Activated T-helper 1 cell treated with anti-CD3 and anti-CD28 coated beads, Interleukin-12 subunit alpha, Interleukin-12 subunit beta, Interleukin-2, Interleukin-4 antibody, amounts not matched to agents 30 ng/mL and 10 ng/mL and 1 ng/mL, durations not matched to agents 14 hours and 24 hours and 36 hours (primary cell): ENCODE data around the gene ANO6. TPM values are rescaled to one million over a fixed set of nuclear protein-coding genes. Genes with fewer than 3 reads are reported as not detected.

Experiments used
- DNase-seq: peaks from one replicate; pipeline ENCODE4 v3.0.0; 2021; ENCODE audit warnings: low spot score
- H3K27ac Mint-ChIP-seq: one replicate; pipeline ENCODE4 v1.8.0; 2021; ENCODE audit warnings: mild to moderate bottlenecking, mixed read lengths
- H3K27me3 Mint-ChIP-seq: one replicate; pipeline ENCODE4 v1.8.0; 2022; ENCODE audit warnings: mild to moderate bottlenecking, moderate library complexity, mixed read lengths; ENCODE audit not compliant: insufficient read depth
- H3K36me3 Mint-ChIP-seq: one replicate; pipeline ENCODE4 v1.8.0; 2021; ENCODE audit warnings: low read depth, mixed read lengths
- H3K4me1 Mint-ChIP-seq: one replicate; pipeline ENCODE4 v1.8.0; 2021; ENCODE audit warnings: low read depth, mixed read lengths
- H3K4me3 Mint-ChIP-seq: one replicate; pipeline ENCODE4 v1.8.0; 2021; ENCODE audit warnings: mild to moderate bottlenecking, moderate library complexity, mixed read lengths
- H3K9me3 Mint-ChIP-seq: one replicate; pipeline ENCODE4 v1.8.0; 2021; ENCODE audit warnings: mixed read lengths
- intact Hi-C: fragments of 100-400 bp; cut with micrococcal nuclease; formaldehyde crosslinking; loops from one replicate; pipeline ENCODE4 v1.15.1; 2024
- total RNA-seq: library from RNA; stranded (reverse); gene quantifications from 2 replicates; pipeline ENCODE4 v1.2.3, GENCODE V29; 2022

Gene ANO6
- total RNA-seq, 1 donor from 2014 or later = 21.7 TPM

DNA sequence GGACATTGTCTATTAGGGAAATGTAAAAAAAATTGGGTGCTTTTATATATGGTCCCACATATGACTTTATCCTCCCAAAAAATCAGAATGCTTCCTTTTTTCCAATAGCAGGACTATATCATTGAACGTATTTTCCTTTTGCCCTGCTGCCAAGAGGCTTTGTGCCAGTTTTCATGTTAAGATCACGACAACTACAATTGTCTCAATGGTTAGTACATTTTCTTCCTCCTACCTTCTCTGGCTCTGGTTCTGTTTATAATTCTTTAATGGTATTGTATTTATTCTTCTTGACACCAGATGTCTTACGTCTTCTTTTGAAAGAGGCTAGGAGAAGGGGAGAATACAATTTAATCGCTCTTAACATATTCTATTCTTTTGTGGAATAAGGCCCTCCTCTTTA lies 106.9 kb downstream of the ANO6 start:
- Mint-ChIP-seq H3K4me1 (peaks cover 11% of the 10 kb centered on the region), H3K36me3 (peaks cover 11% of the 10 kb centered on the region), H3K27me3 (no peaks in the 10 kb centered on the region), H3K9me3 (no peaks in the 10 kb centered on the region), H3K4me3 (no peak overlapping the region), H3K27ac (no peak overlapping the region)
- intact Hi-C loops = no loop called here
- DNase-seq = no peak

DNA sequence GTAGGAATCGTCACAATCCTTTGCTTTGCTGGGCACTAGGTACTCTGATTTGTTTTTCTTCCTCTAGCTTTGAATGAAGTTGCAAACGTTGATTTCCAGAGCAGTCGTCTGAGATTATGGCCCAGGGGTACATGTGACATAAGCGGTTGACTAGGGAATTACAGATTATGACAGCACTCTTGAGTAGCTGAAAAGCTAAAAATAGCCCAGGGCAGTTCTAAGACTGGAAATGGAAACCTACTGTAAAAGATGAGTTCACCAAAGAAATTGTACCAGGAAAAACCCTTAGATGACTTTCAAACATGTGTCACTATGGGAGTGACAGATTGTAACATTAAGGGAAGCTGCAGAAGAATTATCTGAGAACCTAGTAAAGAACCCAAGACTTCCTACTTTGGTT lies 108.5 kb downstream of the ANO6 start:
- Mint-ChIP-seq H3K27ac (no peak overlapping the region), H3K4me3 (no peak overlapping the region), H3K9me3 (no peaks in the 10 kb centered on the region), H3K4me1 (peaks cover 11% of the 10 kb centered on the region), H3K27me3 (no peaks in the 10 kb centered on the region), H3K36me3 (peaks cover 11% of the 10 kb centered on the region)
- no peak for DNase-seq
- intact Hi-C loops = no loop called here

DNA sequence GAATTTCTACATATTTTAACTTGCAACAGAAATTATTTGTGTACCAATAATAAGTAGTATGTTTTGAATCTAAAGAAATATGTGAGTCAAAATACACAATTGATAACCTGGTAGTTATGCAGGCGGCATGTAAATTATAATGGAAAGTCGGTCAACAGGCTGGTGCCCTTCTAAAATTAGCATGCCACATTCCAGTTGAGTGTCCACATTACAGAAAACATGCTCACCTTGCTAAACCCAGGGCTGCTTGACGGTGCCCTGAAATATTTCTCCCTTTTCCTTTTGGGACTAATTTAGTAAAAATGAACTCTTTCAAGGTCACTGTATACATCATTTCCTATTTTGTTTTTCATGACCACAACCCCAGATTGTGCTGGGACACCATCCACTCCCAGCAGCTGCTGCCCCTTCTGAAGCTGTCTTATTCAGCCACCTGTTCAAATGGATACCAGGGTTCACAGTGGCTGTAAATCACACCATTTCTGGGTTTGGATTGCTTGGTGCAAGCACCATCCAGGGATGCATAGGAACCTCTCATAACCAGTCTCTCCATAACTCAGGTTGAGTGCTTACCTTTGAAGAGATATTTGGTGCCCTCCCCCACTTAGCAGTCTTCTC lies 110.6 kb downstream of the ANO6 start:
- no peak overlapping the region for H3K27ac Mint-ChIP-seq
- H3K9me3 Mint-ChIP-seq = no peaks in the 10 kb centered on the region
- intact Hi-C loops = no loop called here
- no peaks in the 10 kb centered on the region for H3K27me3 Mint-ChIP-seq
- peaks cover 10% of the 10 kb centered on the region for H3K36me3 Mint-ChIP-seq
- DNase-seq = no peak
- H3K4me3 Mint-ChIP-seq = no peak overlapping the region
- H3K4me1 Mint-ChIP-seq = peaks cover 11% of the 10 kb centered on the region

DNA sequence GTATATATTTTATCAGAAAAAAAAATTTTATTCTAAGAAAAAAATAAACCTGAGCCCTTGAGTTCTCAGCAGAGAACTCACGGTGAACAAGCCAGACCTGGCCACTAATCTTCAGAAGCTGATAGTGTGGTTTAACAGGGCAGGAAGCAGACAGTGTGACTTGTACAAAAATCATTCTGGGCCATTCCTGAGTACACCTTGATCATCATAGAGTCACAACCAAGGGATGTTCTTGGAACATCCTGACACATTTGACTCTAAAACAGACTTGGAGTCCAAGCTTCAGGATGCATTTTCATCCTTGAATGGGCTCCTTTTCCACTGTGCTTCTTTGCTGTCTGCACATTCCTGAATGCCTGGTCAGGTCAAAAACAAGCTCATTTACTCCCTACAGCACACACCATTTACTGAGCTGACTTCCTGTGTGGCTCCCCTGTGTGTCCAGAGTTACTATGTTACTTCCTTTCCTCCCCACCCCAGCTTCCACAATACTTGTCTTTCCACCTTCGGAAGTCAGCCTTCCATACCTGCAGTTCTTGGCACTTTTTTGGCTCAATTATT lies 112.0 kb downstream of the ANO6 start:
- Mint-ChIP-seq H3K4me3 (no peak overlapping the region), H3K27me3 (no peaks in the 10 kb centered on the region), H3K36me3 (peaks cover 6% of the 10 kb centered on the region), H3K9me3 (no peaks in the 10 kb centered on the region), H3K4me1 (peaks cover 11% of the 10 kb centered on the region), H3K27ac (no peak overlapping the region)
- no peak for DNase-seq
- intact Hi-C loops = no loop called here

DNA sequence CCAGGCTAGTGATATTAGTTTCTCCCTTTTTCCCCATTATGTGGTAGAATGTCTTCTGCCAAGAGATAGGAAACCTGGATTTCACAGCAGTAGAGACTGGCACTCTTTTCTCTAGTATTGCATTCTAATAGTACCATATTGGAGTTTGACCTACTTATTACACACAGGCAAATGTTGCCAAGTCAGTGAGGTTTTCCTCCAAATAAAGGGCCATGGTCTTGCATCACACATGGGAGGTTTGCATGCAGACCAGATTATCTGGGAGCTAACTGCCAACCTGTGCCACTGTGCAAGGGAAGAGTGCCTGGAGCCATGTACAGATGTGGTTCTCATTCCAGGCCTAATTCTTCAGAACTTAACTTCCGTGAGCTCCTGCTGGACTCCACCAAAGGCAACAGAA lies 113.3 kb downstream of the ANO6 start:
- Mint-ChIP-seq H3K27ac (no peak overlapping the region), H3K36me3 (peaks cover 4% of the 10 kb centered on the region), H3K9me3 (no peaks in the 10 kb centered on the region), H3K27me3 (no peaks in the 10 kb centered on the region), H3K4me3 (no peak overlapping the region), H3K4me1 (peaks cover 9% of the 10 kb centered on the region)
- DNase-seq = no peak
- intact Hi-C loops = no loop called here

DNA sequence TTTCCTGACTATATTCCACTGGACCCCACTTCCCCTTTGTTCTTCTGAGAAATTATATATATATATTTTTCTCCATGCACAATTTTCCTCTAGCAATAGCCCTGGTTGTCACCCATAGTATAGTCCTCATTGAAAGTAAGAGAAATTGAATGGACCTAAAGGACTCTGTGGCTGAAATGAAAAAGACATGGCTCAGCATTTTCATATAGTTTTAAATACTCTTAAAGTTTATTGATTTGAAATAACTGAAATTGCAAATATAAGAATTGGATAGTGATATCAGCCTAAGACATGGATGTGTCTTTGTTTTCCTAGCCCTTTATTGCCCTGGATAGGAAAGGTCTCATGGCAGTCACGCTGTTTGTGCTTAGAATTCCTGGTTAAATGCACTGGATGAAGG lies 113.8 kb downstream of the ANO6 start:
- H3K27me3 Mint-ChIP-seq = no peaks in the 10 kb centered on the region
- no peak for DNase-seq
- H3K4me3 Mint-ChIP-seq = no peak overlapping the region
- H3K4me1 Mint-ChIP-seq = peaks cover 4% of the 10 kb centered on the region
- H3K36me3 Mint-ChIP-seq = peaks cover 7% of the 10 kb centered on the region
- intact Hi-C loops = no loop called here
- no peak overlapping the region for H3K27ac Mint-ChIP-seq
- no peaks in the 10 kb centered on the region for H3K9me3 Mint-ChIP-seq

DNA sequence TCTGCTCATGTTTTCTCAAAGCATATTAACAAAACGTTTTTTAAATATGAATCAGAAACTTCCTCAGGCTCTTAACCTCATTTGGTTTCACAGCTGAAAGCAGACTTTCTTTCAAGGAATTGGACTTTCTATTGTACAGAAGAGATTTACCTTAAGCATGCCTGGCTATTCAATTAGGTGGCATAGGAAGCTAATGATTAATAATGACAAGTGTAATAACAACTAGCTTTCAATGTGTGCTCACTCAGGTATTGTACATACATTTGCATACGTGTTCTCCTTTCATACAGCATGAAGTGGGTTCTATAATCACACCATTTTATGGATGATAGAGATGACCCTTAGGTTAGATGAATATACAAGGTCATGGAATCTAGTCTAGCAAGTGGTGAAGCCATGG lies 115.7 kb downstream of the ANO6 start:
- no peak for DNase-seq
- Mint-ChIP-seq H3K27me3 (no peaks in the 10 kb centered on the region), H3K9me3 (no peaks in the 10 kb centered on the region), H3K36me3 (peaks cover 8% of the 10 kb centered on the region), H3K4me3 (no peak overlapping the region), H3K27ac (no peak overlapping the region), H3K4me1 (no peaks in the 10 kb centered on the region)
- intact Hi-C loops = no loop called here

DNA sequence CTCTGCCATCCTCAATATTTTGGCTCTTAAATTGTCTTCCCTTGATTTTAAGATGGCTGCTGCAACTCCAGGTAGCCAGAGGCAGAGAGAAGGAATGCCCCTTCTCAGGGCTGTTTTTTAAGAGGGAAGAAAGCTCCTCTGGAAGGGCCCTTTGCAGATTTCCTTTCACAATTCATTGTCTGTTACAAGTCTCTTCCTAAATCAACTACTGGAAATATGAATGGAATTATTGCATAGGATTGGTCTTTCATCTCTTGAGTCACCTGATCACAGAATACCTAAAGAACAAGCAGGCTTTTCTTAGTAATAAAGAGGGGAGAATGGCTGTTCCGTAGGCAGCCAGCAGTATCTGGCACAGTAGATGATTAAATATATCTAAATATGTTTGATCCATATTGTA lies 118.5 kb downstream of the ANO6 start:
- H3K4me1 Mint-ChIP-seq = no peaks in the 10 kb centered on the region
- intact Hi-C loops = no loop called here
- DNase-seq = no peak

DNA sequence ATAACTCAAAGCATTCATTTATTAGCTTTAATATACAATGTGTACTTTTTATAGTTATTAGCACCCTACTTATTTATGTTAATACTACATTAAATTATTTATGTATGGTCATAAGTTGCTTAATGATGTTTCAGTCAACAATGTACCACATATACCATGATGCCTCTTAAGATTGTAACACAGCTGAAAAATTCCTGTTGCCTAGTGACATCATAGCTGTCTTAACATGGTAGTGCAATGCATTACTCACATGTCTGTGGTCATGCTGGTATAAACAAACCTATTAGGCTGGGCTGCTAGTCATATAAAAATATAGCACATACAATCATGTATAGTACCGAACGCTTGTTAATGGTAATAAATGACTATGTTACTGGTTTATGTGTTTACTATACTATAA lies 120.4 kb downstream of the ANO6 start:
- DNase-seq = no peak
- no peaks in the 10 kb centered on the region for H3K4me1 Mint-ChIP-seq
- no peaks in the 10 kb centered on the region for H3K27me3 Mint-ChIP-seq
- H3K4me3 Mint-ChIP-seq = no peak overlapping the region
- intact Hi-C loops = no loop called here
- no peaks in the 10 kb centered on the region for H3K9me3 Mint-ChIP-seq
- H3K36me3 Mint-ChIP-seq = peaks cover 8% of the 10 kb centered on the region
- H3K27ac Mint-ChIP-seq = no peak overlapping the region

More for the DNA sequence above, 118.5 kb downstream of the ANO6 start:
- Mint-ChIP-seq H3K27ac (no peak overlapping the region), H3K36me3 (peaks cover 8% of the 10 kb centered on the region), H3K9me3 (no peaks in the 10 kb centered on the region), H3K4me3 (no peak overlapping the region), H3K27me3 (no peaks in the 10 kb centered on the region)

DNA sequence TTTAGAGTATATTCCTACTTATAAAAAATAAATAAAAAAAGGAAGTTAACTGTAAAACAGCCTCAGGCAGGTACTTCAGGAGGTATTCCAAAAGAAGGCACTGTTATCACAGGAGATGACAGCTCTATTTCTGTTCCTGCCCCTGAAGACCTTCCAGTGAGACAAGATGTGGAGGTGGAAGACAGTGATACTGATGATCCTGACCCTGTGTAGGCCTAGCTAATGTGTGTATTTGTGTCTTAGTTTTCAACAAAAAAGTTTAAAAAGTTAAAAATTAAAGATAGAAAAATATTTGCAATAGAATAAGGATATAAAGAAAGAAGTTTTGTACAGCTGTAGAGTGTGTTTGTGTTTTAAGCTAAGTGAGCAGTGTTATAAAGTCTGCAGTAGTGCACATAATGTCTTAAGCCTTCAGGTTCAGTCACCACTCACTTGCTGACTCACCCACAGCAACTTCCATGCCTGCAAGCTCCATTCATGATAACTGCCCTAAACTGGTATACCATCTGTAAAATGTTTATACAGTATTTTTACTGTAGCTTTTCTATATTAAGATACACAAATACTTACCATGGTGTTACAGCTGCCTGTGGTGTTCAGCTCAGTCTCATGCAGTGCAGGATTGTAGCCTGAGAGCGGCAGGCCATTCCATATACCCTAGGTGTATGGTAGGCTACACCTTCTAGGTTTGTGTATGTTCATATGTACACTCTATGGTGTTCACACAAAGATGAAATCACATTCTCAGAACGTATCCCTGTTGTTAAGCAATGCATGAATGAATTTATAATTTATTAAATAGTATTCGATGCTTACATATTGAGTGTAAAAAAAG lies 121.1 kb downstream of the ANO6 start:
- Mint-ChIP-seq H3K27ac (no peak overlapping the region), H3K27me3 (no peaks in the 10 kb centered on the region), H3K4me1 (no peaks in the 10 kb centered on the region), H3K4me3 (no peak overlapping the region), H3K36me3 (peaks cover 6% of the 10 kb centered on the region), H3K9me3 (no peaks in the 10 kb centered on the region)
- intact Hi-C loops = no loop called here
- no peak for DNase-seq

DNA sequence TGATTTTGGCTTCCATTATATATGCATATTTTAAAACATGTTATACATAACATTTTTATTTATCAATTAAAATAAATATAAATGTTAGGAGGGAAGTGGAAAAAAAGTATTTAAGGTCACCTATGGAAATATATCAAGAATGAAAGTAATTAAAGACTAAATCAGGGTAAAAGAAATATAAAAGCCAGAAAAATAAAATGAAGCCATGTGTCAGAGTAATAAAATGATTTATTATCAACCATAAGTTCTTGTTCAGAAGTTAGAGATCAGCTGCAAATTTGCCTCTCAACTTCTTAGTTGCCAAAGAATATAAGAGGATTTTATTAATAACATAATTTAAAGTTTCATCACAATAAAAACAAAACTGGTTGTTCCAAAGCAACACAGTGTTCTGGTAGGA lies 121.9 kb downstream of the ANO6 start:
- Mint-ChIP-seq H3K27ac (no peak overlapping the region), H3K4me3 (no peak overlapping the region), H3K9me3 (no peaks in the 10 kb centered on the region), H3K27me3 (no peaks in the 10 kb centered on the region), H3K36me3 (peaks cover 4% of the 10 kb centered on the region), H3K4me1 (no peaks in the 10 kb centered on the region)
- intact Hi-C loops = no loop called here
- DNase-seq = no peak

DNA sequence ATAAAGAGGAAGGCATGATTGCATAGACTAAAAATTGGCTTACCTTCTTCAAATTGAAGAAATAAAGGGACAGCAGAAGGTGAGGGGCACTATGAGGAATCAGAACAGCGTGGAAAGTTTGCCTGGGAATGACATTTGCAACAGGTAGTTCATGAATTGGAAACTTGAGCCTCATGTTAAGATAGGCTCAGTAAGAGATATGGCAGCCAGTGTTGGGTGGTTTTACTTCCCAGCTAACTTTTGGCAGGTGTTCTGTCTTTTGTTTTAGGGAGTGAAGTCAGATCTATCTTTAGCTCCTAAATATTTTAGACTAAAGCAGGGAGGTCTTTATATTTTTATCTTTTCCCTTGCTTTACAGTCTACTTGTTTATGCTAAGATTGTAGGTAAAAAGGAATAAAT lies 122.4 kb downstream of the ANO6 start:
- Mint-ChIP-seq H3K4me3 (no peak overlapping the region), H3K27ac (no peak overlapping the region), H3K9me3 (no peaks in the 10 kb centered on the region), H3K27me3 (no peaks in the 10 kb centered on the region), H3K36me3 (peaks cover 4% of the 10 kb centered on the region), H3K4me1 (peaks cover 3% of the 10 kb centered on the region)
- no peak for DNase-seq
- intact Hi-C loops = no loop called here

DNA sequence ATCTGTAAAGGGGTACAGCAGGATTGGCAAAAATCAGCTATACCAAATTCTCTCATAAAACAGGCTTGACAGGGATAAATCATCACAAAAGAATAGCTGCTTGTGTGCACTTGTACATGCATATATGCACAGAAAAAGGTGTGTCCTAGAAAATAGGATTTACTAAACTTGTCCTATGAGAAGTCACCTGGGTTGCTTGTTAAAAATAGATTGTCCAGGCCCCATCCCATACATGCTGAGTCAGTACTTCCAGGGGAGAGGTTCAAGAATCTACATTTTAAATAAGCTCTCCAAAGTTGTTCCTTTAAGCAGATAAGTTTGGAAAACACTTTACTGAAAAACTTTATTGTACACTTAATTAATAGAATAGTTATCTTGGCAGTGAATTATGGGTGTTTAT lies 123.1 kb downstream of the ANO6 start:
- Mint-ChIP-seq H3K4me1 (peaks cover 5% of the 10 kb centered on the region), H3K9me3 (no peaks in the 10 kb centered on the region), H3K27me3 (no peaks in the 10 kb centered on the region), H3K27ac (no peak overlapping the region), H3K36me3 (peaks cover 6% of the 10 kb centered on the region), H3K4me3 (no peak overlapping the region)
- DNase-seq = no peak
- intact Hi-C loops = no loop called here
